ENCODE data around the gene C22orf15. TPM values are rescaled to one million over a fixed set of nuclear protein-coding genes. Genes with fewer than 3 reads are reported as not detected.

C22orf15 gene
- total RNA-seq, 1 donor from 2014 or later, result 5.9 TPM

DNA sequence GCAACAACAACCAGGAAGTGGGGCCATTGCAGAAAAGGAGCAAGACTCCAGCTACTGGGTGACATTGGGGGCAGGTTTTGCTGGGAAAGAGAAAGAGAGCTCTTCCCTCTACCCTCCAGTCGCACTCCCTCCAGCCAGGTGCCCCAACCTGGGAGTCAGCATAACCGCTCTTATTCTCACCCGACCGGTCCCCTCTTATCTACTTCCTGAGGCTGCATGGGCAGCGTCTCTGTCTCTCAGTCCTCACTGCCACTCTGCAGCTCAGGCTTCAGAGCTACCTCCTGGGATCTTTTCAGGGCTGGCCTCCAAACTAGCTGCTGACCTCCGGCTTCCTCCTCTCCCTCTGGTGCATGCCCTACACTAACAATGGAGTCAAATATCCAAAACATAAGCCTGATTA, 17.0 kb upstream of the C22orf15 start:
- no peak overlapping the region for H3K4me3 ChIP-seq
- no peak for ATAC-seq
- no peaks in the 10 kb centered on the region for H3K9me3 ChIP-seq
- DNase-seq, result no peak
- H3K27me3 ChIP-seq (ENCODE audit: low read depth), result no peaks in the 10 kb centered on the region
- no peak overlapping the region for H3K27ac ChIP-seq
- intact Hi-C loops (cut with DNase I), result no loop called here
- TF ChIP-seq, protein P1, sequence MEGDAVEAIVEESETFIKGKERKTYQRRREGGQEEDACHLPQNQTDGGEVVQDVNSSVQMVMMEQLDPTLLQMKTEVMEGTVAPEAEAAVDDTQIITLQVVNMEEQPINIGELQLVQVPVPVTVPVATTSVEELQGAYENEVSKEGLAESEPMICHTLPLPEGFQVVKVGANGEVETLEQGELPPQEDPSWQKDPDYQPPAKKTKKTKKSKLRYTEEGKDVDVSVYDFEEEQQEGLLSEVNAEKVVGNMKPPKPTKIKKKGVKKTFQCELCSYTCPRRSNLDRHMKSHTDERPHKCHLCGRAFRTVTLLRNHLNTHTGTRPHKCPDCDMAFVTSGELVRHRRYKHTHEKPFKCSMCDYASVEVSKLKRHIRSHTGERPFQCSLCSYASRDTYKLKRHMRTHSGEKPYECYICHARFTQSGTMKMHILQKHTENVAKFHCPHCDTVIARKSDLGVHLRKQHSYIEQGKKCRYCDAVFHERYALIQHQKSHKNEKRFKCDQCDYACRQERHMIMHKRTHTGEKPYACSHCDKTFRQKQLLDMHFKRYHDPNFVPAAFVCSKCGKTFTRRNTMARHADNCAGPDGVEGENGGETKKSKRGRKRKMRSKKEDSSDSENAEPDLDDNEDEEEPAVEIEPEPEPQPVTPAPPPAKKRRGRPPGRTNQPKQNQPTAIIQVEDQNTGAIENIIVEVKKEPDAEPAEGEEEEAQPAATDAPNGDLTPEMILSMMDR (IDR thresholded peaks at IDR 0.05), result no peak
- peaks cover 32% of the 10 kb centered on the region for H3K36me3 ChIP-seq
- H3K4me1 ChIP-seq, result peaks cover 8% of the 10 kb centered on the region

DNA sequence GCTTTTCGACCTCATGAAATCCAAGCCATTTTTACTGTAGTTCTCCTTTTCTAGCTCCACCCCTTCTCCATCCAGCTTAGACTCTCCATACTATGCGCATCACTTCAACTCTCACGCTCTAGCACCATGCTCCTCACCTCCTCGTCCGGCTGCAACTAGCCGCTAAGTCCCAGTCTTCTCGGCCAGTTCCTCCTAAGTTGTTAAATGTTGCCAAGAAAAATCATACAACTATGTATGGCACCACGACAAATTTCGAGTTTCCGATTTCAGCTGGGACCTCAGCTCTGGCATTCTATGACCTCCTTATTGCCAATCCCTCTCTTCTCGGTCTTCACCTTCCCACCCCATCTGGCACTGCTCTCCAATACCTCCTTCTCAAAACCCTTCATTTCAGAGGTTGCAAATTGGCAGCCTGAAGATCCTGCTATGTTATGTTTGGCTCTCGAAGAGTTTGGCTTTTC, 12.9 kb upstream of the C22orf15 start:
- no peak for ATAC-seq
- TF ChIP-seq, protein P1 (IDR thresholded peaks at IDR 0.05), result no peak
- no peak overlapping the region for H3K27ac ChIP-seq

DNA sequence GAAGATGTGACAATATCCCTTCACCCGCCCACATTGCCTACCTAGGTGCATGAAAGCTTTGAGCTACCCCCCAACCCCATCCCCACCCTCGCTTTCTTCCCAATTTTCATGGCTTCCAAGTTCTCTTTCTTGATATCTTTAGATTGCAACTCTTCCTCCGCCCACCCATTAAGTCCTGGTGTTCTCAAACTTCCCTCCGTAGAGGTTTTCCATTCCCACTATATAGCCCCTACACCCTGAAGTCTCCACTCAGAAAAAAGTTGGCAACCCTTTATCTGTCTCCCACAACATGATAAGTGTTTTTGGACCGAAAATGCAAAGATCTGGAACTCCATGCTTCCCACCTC, 12.4 kb upstream of the C22orf15 start:
- H3K27me3 ChIP-seq (ENCODE audit: low read depth), result no peaks in the 10 kb centered on the region
- TF ChIP-seq, protein P1 (IDR thresholded peaks at IDR 0.05), result no peak

More for the DNA sequence above, 12.9 kb upstream of the C22orf15 start:
- intact Hi-C loops (cut with DNase I), result no loop called here
- Histone ChIP-seq H3K4me3 (peak overlapping the region; percentile 70), H3K4me1 (peaks cover 14% of the 10 kb centered on the region), H3K36me3 (peaks cover 3% of the 10 kb centered on the region), H3K9me3 (no peaks in the 10 kb centered on the region), H3K27me3 (ENCODE audit: low read depth) (no peaks in the 10 kb centered on the region)
- DNase-seq, result no peak

DNA sequence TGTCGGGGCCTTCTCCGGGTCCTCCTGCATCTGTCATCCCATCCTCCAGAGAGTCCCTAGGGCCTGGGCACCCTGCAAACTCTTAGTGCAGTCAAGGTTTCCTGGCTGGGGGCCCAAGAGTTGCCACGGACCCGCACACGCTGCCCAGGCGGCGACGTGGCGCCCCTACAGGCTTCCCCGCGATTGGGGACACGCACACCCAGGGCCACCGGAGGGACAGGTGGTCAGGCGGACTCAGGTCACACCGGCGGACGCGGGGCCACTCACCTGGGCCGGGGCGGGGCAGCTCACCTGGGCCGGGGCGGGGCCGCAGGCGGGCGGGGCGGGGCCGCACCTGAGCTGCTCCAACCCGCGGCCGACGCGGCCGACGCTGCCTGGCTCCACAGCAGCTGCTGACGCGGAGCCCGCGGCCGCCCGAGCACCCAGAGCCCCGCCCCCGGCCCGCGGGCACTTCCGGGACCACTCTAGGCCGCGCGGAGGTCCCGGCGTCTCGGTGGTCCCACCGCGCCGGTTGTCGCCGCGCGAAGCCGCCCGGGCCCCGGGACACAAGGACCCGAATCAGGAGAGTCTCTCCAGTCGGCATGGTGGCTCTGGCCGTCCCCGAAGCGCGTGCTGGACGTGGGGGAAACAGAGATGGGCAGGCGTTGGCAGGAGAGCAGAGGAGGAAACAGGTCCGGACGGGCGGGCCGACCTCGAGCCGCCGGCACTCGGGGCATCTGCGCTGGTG, 11.9 kb upstream of the C22orf15 start, which contains the start of gene ZNF70:
Gene ZNF70, minus strand, starts transcription at position 399 of the 727 bp plus-strand sequence. CDS start 5,972 bp downstream, outside the sequence.
- intact Hi-C loops (cut with DNase I), result no loop called here
- peaks cover 14% of the 10 kb centered on the region for H3K4me1 ChIP-seq
- H3K27ac ChIP-seq, result peak within 1 kb of the TSS; percentile 93
- H3K9me3 ChIP-seq, result no peaks in the 10 kb centered on the region
- H3K27me3 ChIP-seq (ENCODE audit: low read depth), result no peaks in the 10 kb centered on the region
- TF ChIP-seq, protein P1 (IDR thresholded peaks at IDR 0.05), result peak; percentile 35
- peak within 1 kb of the TSS; percentile 70 for H3K4me3 ChIP-seq
- peak; percentile 95 for DNase-seq
- peak; percentile 98 to 99 for ATAC-seq
- no peaks in the 10 kb centered on the region for H3K36me3 ChIP-seq

More for the DNA sequence above, 12.4 kb upstream of the C22orf15 start:
- H3K36me3 ChIP-seq, result no peaks in the 10 kb centered on the region
- intact Hi-C loops (cut with DNase I), result no loop called here
- H3K9me3 ChIP-seq, result no peaks in the 10 kb centered on the region
- H3K4me1 ChIP-seq, result peaks cover 14% of the 10 kb centered on the region
- ATAC-seq, result no peak
- H3K4me3 ChIP-seq, result peak overlapping the region; percentile 70
- H3K27ac ChIP-seq, result peak overlapping the region; percentile 93
- DNase-seq, result no peak

DNA sequence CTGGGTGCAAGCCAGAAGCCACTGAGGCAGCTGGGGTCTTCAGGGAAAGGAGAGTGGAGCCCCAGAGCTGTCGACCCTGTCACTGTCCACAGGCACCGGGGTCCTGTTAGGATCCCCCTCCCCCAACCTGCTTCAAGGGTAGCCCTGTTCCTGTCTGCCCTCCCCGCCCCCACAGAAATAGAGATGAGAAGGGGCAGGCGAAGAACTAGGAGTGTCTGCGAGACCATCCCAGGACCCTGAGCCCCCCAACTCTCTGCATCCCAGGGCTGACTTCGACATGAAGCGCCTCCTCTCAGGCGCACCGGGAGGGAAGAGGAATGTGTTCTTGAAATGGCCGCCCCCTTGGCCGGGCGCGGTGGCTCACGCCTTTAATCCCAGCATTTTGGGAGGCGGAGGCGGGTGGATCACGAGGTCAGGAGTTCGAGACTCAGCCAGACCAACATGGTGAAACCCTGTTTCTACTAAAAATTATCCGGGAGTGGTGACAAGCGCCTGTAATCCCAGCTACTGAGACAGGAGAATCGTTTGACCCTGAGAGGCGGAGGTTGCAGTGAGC, 11.3 kb upstream of the C22orf15 start:
- peak; percentile 30 to 49 for ATAC-seq
- TF ChIP-seq, protein P1 (IDR thresholded peaks at IDR 0.05), result no peak
- H3K4me3 ChIP-seq, result peak overlapping the region; percentile 70
- no peaks in the 10 kb centered on the region for H3K27me3 ChIP-seq (ENCODE audit: low read depth)
- H3K9me3 ChIP-seq, result no peaks in the 10 kb centered on the region
- DNase-seq, result no peak
- peak overlapping the region; percentile 93 for H3K27ac ChIP-seq
- H3K36me3 ChIP-seq, result no peaks in the 10 kb centered on the region
- intact Hi-C loops (cut with DNase I), result no loop called here
- peaks cover 14% of the 10 kb centered on the region for H3K4me1 ChIP-seq
